Natural killer cell (primary cell): ENCODE data around the gene JARID2. TPM values are rescaled to one million over a fixed set of nuclear protein-coding genes. Genes with fewer than 3 reads are reported as not detected.

Experiments
- ATAC-seq, 3 donors: fragments of 150-1000 bp in 2 of 3; fragments of 200-7000 bp in 1 of 3; cut with Tn5 transposase; 1 replicate in 1 of 3; 2 replicates in 2 of 3; pipeline ENCODE4 v1.10.0; 2021; ENCODE audit warnings: mild to moderate bottlenecking in 2 of 3, moderate library complexity in 2 of 3
- DNase-seq, 2 donors: peaks; one replicate each; pipeline versions ENCODE4 v3.0.0 to v3.0.0-alpha.2; 2013 to 2021; ENCODE audit warnings: mixed read lengths in 1 of 2
- H3K27ac ChIP-seq: one replicate; pipeline ENCODE4 v1.5.1; 2013; ENCODE audit warnings: mild to moderate bottlenecking, low read length
- H3K27me3 ChIP-seq: one replicate; pipeline ENCODE4 v1.6.1; 2013; ENCODE audit warnings: low read length; ENCODE audit not compliant: control insufficient read depth, insufficient read depth
- H3K36me3 ChIP-seq: one replicate; pipeline ENCODE4 v1.6.1; 2013; ENCODE audit warnings: low read length; ENCODE audit not compliant: control insufficient read depth, insufficient read depth
- H3K4me1 ChIP-seq: one replicate; pipeline ENCODE4 v1.6.1; 2013; ENCODE audit warnings: low read length; ENCODE audit not compliant: control insufficient read depth, insufficient read depth
- H3K4me3 ChIP-seq: one replicate; pipeline ENCODE4 v1.5.1; 2013; ENCODE audit warnings: low read length
- H3K9me3 ChIP-seq: one replicate; pipeline ENCODE4 v1.6.1; 2013; ENCODE audit warnings: low read length; ENCODE audit not compliant: control insufficient read depth, insufficient read depth
- H3K27ac Mint-ChIP-seq, 2 donors: one replicate each; pipeline ENCODE4 v1.8.0; 2022; ENCODE audit warnings: mild to moderate bottlenecking in 2 of 2, mixed read lengths in 2 of 2, moderate library complexity in 1 of 2
- H3K27me3 Mint-ChIP-seq, 2 donors: one replicate each; pipeline ENCODE4 v1.8.0; 2022; ENCODE audit warnings: low read depth in 2 of 2, mixed read lengths in 2 of 2
- H3K36me3 Mint-ChIP-seq: one replicate; pipeline ENCODE4 v1.8.0; 2022; ENCODE audit warnings: mixed read lengths
- H3K4me1 Mint-ChIP-seq, 2 donors: one replicate each; pipeline ENCODE4 v1.8.0; 2022; ENCODE audit warnings: mixed read lengths in 2 of 2
- H3K4me3 Mint-ChIP-seq: one replicate; pipeline ENCODE4 v1.8.0; 2022; ENCODE audit warnings: mild to moderate bottlenecking, moderate library complexity, mixed read lengths
- H3K9me3 Mint-ChIP-seq, 2 donors: one replicate each; pipeline ENCODE4 v1.8.0; 2022; ENCODE audit warnings: mixed read lengths in 2 of 2
- WGBS: methylation state at CpG from one replicate; pipeline ENCODE4 v1.1.7; 2013; ENCODE audit warnings: missing lambda C conversion rate; ENCODE audit not compliant: insufficient coverage; 5-methylcytosine and 5-hydroxymethylcytosine counted together
- intact Hi-C: fragments of 100-400 bp; cut with micrococcal nuclease; formaldehyde crosslinking; loops from one replicate; pipeline ENCODE4 v1.14.2; 2022
- total RNA-seq, 4 donors: library from RNA; stranded (reverse); fragments of 120-200 nt in 1 of 4; gene quantifications; one replicate each; pipeline versions ENCODE4 v1.2.3 to v1.2.4, GENCODE V29; 2013 to 2022
- TF ChIP-seq, protein P1 (sequence below): fragments of 200-600 bp; IDR thresholded peaks from one replicate; pipeline ENCODE4 v1.8.0; 2022; ENCODE audit warnings: antibody characterized with exemption

JARID2 gene
- total RNA-seq, 3 donors from 2014 or later (not counting 1 experiment from before 2014, with no cell fraction given) = 49.9 to 60.9 (median 60.5) TPM

DNA sequence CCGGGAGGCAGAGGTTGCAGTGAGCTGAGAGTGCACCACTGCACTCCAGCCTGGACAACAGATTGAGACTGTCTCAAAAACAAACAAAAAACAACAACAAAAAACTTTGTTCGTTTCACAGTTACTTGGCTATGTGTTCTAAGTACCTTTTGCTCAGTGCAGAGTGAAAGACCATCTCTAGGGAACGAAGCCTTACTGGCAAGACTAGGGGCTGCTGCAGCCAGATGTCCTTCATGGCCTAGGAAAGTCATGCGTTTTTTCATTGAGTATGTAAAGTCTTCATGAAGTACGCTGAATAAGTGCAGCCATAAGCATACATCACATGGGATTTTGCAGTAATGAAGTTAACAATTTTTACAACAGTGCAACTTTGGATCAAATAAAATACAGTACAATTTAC, 111.1 kb downstream of the JARID2 start:
- DNase-seq = no peak
- no peaks in the 10 kb centered on the region for H3K27me3 ChIP-seq
- WGBS = 86% methylated on average over 5 of the region's 5 CpGs
- no peak overlapping the region for H3K27ac ChIP-seq
- TF ChIP-seq, protein P1, sequence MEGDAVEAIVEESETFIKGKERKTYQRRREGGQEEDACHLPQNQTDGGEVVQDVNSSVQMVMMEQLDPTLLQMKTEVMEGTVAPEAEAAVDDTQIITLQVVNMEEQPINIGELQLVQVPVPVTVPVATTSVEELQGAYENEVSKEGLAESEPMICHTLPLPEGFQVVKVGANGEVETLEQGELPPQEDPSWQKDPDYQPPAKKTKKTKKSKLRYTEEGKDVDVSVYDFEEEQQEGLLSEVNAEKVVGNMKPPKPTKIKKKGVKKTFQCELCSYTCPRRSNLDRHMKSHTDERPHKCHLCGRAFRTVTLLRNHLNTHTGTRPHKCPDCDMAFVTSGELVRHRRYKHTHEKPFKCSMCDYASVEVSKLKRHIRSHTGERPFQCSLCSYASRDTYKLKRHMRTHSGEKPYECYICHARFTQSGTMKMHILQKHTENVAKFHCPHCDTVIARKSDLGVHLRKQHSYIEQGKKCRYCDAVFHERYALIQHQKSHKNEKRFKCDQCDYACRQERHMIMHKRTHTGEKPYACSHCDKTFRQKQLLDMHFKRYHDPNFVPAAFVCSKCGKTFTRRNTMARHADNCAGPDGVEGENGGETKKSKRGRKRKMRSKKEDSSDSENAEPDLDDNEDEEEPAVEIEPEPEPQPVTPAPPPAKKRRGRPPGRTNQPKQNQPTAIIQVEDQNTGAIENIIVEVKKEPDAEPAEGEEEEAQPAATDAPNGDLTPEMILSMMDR = no peak
- H3K9me3 ChIP-seq = no peaks in the 10 kb centered on the region
- Mint-ChIP-seq H3K9me3 (no peaks in the 10 kb centered on the region), H3K36me3 (no peaks in the 10 kb centered on the region), H3K4me3 (no peak overlapping the region), H3K27me3 (no peaks in the 10 kb centered on the region), H3K27ac (peak overlapping the region; percentile 30 to 73), H3K4me1 (peaks cover 66 to 70% of the 10 kb centered on the region in 2 donors)
- no peak for ATAC-seq
- intact Hi-C loops = no loop called here
- H3K4me3 ChIP-seq = no peak overlapping the region
- peaks cover 21% of the 10 kb centered on the region for H3K4me1 ChIP-seq
- H3K36me3 ChIP-seq = no peaks in the 10 kb centered on the region

- H3K4me3 Mint-ChIP-seq = no peak overlapping the region
- no peaks in the 10 kb centered on the region for H3K27me3 Mint-ChIP-seq
- ATAC-seq (peak in 2 of 3 donors; percentile 29 to 33), DNase-seq (no peak)
- H3K9me3 ChIP-seq = no peaks in the 10 kb centered on the region
- TF ChIP-seq, protein P1 = no peak
- H3K4me3 ChIP-seq = no peak overlapping the region
- peak overlapping the region; percentile 30 to 73 for H3K27ac Mint-ChIP-seq
- no peaks in the 10 kb centered on the region for H3K27me3 ChIP-seq
- H3K36me3 ChIP-seq = no peaks in the 10 kb centered on the region
- H3K4me1 Mint-ChIP-seq = peaks cover 59 to 63% of the 10 kb centered on the region in 2 donors
- WGBS = 63% methylated on average over 4 of the region's 5 CpGs
- H3K27ac ChIP-seq = no peak overlapping the region
- intact Hi-C loops = no loop called here
- H3K4me1 ChIP-seq = peaks cover 26% of the 10 kb centered on the region
- no peaks in the 10 kb centered on the region for H3K36me3 Mint-ChIP-seq
- H3K9me3 Mint-ChIP-seq = no peaks in the 10 kb centered on the region
Observed at GRCh38 chr6:15357782-15358181, 111.9 kb downstream of the JARID2 start.

DNA sequence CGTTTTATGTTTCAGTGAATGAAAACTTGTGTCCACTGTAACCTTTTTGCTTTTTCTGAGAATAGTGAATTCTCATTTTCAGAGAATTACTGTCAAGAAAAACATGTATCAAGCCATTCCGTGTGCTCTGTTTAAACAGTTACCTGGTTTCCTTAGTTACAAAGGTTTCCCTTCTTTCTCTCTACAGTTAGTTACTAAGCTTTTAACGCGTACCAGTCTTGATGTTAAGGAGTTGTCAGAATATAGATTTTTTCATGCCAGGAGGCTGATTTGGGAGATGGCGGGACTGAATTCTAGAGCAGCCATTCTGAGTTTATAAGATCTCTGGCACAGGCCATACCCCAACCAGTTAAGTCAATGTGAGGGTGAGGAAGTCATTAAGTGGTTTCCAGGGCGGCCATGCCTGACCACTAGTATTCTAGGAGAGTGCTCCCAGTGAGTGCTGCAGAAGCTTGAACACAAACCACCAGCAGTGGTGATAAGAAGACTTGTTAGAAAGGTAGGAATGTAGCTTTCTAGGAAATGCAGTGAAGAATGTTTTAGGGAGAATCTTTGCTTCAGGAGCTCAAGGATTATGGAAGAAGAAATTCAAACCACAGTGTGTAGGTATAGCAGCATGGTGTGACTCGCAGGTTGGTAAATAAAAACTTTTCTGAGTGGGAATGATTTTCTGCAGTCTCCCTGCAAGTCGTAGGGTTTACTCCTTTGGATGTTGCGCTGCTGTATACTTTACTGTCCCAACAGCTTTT, 112.9 kb downstream of the JARID2 start:
- ATAC-seq (peak in 1 of 3 donors; percentile 43), DNase-seq (no peak)
- H3K9me3 ChIP-seq = no peaks in the 10 kb centered on the region
- Mint-ChIP-seq H3K9me3 (no peaks in the 10 kb centered on the region), H3K4me3 (peak overlapping the region; percentile 36), H3K4me1 (peaks cover 53 to 54% of the 10 kb centered on the region in 2 donors), H3K36me3 (no peaks in the 10 kb centered on the region), H3K27ac (peak overlapping the region; percentile 30 to 73), H3K27me3 (no peaks in the 10 kb centered on the region)
- H3K27me3 ChIP-seq = no peaks in the 10 kb centered on the region
- H3K4me1 ChIP-seq = peaks cover 36% of the 10 kb centered on the region
- H3K36me3 ChIP-seq = no peaks in the 10 kb centered on the region
- intact Hi-C loops = no loop called here
- no peak overlapping the region for H3K4me3 ChIP-seq
- WGBS = 81% methylated on average over 8 of the region's 9 CpGs
- no peak overlapping the region for H3K27ac ChIP-seq
- TF ChIP-seq, protein P1 = no peak
